ENCODE data around the gene PLCXD3. TPM values are rescaled to one million over a fixed set of nuclear protein-coding genes. Genes with fewer than 3 reads are reported as not detected.

Gene PLCXD3
- total RNA-seq, 1 donor from 2014 or later, result 0.84 TPM

- Histone ChIP-seq H3K36me3 (ENCODE audit: control insufficient read depth, insufficient read depth, low read length) (no peaks in the 10 kb centered on the region), H3K4me3 (ENCODE audit: low read depth, low read length) (no peak overlapping the region), H3K27me3 (ENCODE audit: control insufficient read depth, insufficient read depth, low read length) (no peaks in the 10 kb centered on the region)
- no peak for TF ChIP-seq CTCF (IDR thresholded peaks at IDR 0.05; ENCODE audit: insufficient read depth, low read length, poor library complexity, severe bottlenecking)
- DNase-seq (ENCODE audit: low read depth), result no peak
Measured at GRCh38 chr5:41403846-41404245, 106.6 kb downstream of the PLCXD3 start.

- Histone ChIP-seq H3K4me3 (ENCODE audit: low read depth, low read length) (no peak overlapping the region), H3K27me3 (ENCODE audit: control insufficient read depth, insufficient read depth, low read length) (no peaks in the 10 kb centered on the region), H3K36me3 (ENCODE audit: control insufficient read depth, insufficient read depth, low read length) (no peaks in the 10 kb centered on the region)
- no peak for DNase-seq (ENCODE audit: low read depth)
- no peak for TF ChIP-seq CTCF (IDR thresholded peaks at IDR 0.05; ENCODE audit: insufficient read depth, low read length, poor library complexity, severe bottlenecking)
Measured at GRCh38 chr5:41402845-41403244, 107.6 kb downstream of the PLCXD3 start.

- no peak for TF ChIP-seq CTCF (IDR thresholded peaks at IDR 0.05; ENCODE audit: insufficient read depth, low read length, poor library complexity, severe bottlenecking)
- DNase-seq (ENCODE audit: low read depth), result no peak
- no peaks in the 10 kb centered on the region for H3K27me3 ChIP-seq (ENCODE audit: control insufficient read depth, insufficient read depth, low read length)
- no peaks in the 10 kb centered on the region for H3K36me3 ChIP-seq (ENCODE audit: control insufficient read depth, insufficient read depth, low read length)
- H3K4me3 ChIP-seq (ENCODE audit: low read depth, low read length), result no peak overlapping the region
Measured at GRCh38 chr5:41399839-41400238, 110.6 kb downstream of the PLCXD3 start.

GRCh38 chr5:41392016-41392415, 118.4 kb downstream of the PLCXD3 start:
- TF ChIP-seq CTCF (IDR thresholded peaks at IDR 0.05; ENCODE audit: insufficient read depth, low read length, poor library complexity, severe bottlenecking), result no peak
- Histone ChIP-seq H3K27me3 (ENCODE audit: control insufficient read depth, insufficient read depth, low read length) (no peaks in the 10 kb centered on the region), H3K36me3 (ENCODE audit: control insufficient read depth, insufficient read depth, low read length) (no peaks in the 10 kb centered on the region), H3K4me3 (ENCODE audit: low read depth, low read length) (no peak overlapping the region)
- no peak for DNase-seq (ENCODE audit: low read depth)

- Histone ChIP-seq H3K36me3 (ENCODE audit: control insufficient read depth, insufficient read depth, low read length) (no peaks in the 10 kb centered on the region), H3K4me3 (ENCODE audit: low read depth, low read length) (no peak overlapping the region), H3K27me3 (ENCODE audit: control insufficient read depth, insufficient read depth, low read length) (no peaks in the 10 kb centered on the region)
- no peak for TF ChIP-seq CTCF (IDR thresholded peaks at IDR 0.05; ENCODE audit: insufficient read depth, low read length, poor library complexity, severe bottlenecking)
- no peak for DNase-seq (ENCODE audit: low read depth)
Measured at GRCh38 chr5:41374631-41375030, 135.8 kb downstream of the PLCXD3 start.

GRCh38 chr5:41373230-41373629, 137.2 kb downstream of the PLCXD3 start:
- DNase-seq (ENCODE audit: low read depth), result no peak
- no peak for TF ChIP-seq CTCF (IDR thresholded peaks at IDR 0.05; ENCODE audit: insufficient read depth, low read length, poor library complexity, severe bottlenecking)
- H3K4me3 ChIP-seq (ENCODE audit: low read depth, low read length), result no peak overlapping the region
- no peaks in the 10 kb centered on the region for H3K27me3 ChIP-seq (ENCODE audit: control insufficient read depth, insufficient read depth, low read length)
- no peaks in the 10 kb centered on the region for H3K36me3 ChIP-seq (ENCODE audit: control insufficient read depth, insufficient read depth, low read length)

All from kidney epithelial cell (primary cell).